HG02798 (cell line): ENCODE results near the gene MDN1.
A peak's percentile ranks its signal among the peaks of the same experiment; 100 is the strongest.
"Not testable (repeated sequence)": the region's sequence is repeated elsewhere in the genome, so short reads cannot be mapped to it uniquely, and the experiment has no call there.

ENCODE experiments used
- ATAC-seq: cut with Tn5 transposase; IDR thresholded peaks from one replicate; pipeline ENCODE4 v1.9.1; 2021; ENCODE audit warnings: mild to moderate bottlenecking; ENCODE audit not compliant: unreplicated experiment, poor library complexity

MDN1 gene

DNA sequence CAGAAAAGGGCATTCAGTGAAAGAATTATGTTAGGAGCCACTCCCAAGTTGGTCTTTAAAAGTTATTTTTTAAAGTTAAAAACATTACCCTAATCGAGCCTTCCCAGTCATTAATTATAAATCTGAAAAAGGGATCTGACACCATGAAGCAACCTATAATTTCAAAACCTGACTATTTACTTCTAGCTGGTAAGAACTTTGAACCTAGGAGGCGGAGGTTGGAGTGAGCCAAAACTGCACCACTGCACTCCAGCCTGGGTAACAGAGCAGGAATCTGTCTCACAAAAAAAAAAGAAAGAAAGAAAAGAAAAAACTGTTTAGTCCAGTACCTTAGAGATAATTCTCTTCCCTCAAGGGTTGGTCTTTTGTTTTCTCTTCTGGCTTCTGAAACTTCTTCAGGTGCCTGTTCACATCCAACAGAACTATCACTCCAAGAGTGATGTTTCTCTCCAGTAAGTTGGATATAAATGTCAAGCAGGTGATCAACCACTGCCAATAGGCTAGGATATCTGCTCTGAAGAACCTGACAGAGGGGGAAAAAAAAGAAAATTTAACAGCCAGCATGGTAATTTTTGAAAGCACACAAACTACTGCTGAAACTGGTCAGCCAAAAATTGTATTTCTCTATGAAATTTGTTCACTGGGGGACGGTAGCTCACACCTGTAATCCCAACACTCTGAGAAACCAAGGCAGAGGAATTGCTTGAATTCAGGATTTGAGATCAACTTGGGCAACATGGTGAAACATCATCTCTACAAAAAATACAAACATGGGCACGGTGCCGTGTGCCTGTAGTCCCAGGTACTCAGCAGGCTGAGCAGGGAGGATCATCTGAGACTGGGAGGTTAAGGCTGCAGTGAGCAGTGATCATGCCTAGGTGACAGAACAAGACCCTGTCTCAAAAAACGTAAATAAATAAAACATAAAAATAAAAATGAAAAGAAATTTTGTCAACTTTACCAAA, 38.2 kb downstream of the MDN1 start:
- no peak for ATAC-seq

DNA sequence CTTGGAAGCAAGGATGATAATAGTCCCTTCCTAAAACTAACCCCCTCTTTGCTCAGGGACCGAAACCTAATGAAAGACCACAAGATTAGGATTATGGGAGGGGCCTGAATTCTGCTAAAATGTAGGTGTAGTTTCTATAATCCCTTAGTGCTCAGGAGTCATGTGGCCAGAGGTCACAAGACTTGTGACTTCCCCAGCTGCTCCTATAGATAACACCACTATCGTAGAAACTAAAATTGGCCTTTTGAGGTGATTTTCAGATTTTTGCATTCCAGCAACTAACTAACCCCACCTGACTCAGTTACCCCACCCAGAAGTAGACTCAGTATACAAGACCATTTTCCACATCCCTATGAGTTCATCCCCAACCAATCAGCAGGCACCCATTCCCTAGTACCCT, 42.1 kb downstream of the MDN1 start:
- no peak for ATAC-seq

DNA sequence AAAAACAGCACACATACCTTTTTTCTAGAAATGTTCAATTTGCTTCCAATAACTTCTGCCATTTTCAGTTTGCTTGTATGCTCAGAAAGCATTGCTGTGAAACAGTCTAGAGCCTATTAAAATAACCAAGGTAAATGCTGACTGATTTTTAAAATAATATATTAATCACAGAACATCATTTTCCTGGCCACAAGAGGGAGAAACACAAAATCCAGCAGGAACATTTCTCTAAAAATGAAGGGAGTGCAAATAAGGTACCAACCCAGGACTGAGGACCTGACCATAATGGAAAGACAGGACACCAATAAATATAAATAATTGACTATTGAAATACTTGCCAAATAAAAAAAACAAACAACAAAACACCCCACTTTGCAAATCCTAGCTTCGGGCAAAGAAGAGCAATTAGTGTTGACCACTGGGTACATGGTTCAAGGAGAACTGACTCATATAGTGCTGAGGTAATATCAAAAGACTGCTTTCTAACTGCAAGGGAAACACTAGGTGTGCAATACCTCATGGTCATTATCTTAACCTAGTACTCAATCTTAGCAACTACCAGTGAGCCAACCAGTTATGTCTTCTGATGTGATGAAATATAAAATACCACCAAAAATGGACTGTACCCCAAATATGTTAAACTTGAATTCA, 42.9 kb downstream of the MDN1 start:
- no peak for ATAC-seq

DNA sequence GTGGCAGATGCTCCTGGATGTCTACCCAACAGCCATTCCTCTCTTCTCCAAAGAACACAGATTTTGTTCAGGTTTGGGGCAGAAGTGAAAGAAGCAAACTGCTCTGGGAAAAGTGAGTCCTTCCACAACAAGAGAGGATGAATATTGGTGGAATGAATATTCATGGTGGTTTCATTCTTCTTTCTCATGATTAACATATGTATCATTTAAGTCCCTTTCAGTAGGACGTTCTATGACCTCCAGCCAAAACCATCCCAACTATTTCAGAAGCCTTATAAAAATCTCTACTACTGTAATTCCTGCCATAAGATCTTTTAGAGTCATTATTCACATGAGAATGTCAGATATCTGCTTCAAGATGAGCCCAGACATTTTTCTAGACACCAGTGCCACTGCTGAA, 44.4 kb downstream of the MDN1 start:
- ATAC-seq, result no peak

DNA sequence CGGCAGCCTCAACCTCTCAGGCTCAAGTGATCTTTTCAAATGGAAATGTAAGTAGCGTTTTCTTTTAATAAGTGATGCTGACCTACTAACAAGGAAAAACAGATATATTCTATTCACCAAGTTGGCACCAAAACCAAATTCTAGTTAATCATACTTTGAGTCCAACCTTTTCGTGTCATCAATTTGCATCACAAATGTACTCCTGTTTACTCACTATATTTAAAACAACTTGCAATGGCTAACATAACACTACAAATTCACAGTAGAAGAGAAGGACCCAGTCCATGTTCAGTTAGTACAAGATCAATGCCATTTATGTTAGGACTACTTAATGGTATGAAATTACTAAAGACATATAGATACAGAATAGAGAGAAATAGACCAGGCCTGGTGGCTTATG, 50.0 kb downstream of the MDN1 start:
- ATAC-seq, result no peak

DNA sequence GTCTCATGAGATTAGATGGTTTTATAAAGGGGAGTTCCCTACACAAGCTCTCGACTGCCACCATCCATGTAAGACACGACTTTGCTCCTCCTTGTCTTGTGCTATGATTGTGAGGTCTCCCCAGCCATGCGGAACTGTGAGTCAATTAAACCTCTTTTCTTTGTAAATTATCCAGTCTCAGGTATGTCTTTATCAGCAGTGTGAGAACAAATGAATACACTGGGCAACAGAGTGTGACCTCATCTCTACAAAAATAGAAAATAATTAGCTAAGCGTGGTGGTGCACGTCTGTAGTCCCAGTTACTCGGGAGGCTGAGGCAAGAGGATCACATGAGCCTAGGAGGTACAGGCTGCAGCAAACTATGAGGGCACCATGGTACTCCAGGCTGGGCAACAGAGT, 51.3 kb downstream of the MDN1 start:
- no peak for ATAC-seq

DNA sequence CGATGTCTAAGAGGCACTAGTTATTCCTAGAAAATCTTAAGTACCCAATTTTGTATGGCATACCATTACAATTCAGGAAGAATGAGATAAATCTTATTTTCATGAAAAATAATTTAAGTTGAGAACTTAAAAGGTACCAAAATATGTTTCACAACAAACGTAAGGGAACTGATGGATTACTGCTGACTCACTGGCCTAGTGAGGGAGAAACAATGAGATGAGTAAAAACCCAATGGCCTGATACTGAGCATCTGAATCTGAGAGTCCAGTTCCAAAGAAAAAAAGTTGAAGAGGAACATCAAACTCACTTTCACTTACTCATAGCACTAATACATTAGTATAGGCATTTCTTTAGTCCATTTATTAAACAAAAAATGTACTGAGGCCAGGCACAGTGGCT, 56.0 kb downstream of the MDN1 start:
- no peak for ATAC-seq

DNA sequence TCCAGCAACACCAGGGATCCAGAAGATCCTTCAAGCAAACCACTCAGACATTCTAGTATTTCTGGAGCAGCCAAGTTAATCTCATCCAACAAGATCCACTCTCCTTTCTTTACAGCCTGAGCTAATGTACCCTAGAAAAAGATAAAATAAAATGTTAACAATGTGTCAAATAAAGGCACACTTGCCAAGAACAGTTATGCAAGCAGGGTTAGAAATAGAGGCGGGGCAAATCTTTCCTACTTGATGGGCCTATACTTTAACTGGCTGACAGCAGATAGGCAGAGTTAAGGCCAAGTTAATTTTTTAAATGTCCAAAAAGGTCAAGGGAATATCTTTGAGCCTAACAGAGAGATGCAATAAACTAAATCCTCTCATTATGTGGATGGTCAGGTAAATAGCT, 60.8 kb downstream of the MDN1 start:
- no peak for ATAC-seq

DNA sequence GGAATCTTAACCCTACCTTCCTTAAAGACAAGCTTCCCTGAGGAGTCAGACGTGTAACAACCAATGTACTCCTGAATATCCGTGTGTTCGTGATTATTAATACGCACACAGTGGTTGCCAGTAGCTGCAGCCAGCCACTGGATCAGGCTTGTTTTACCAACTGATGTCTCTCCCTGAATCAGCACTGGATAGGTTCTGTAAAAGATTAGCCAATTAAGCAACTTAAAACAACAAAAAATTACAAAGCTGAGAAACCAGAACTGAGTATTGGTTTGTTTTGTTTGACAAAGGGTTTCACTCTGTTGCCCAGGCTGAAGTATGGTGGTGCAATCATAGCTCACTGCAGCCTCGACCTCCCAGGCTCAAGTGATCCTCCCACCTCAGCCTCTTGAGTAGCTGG, 69.3 kb downstream of the MDN1 start:
- no peak for ATAC-seq

DNA sequence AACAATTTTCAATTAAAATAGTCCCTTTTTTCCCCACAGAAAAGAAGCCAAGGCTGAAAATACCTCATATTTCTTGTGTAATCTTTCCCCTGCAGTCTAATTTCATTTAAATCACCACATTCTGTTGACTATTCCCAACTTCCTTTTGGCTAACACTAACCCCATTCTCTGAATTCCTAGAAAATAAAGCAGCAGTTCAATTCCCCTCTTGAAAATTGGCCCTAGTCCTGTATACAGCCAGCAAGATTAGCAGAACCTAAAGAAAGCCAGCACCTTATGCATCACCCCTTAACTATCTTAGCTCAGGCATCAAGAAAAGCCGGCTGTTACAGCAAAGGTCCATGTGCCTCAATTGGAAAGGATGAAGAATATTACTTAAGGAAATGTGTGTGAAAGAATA, 69.7 kb downstream of the MDN1 start:
- no peak for ATAC-seq

DNA sequence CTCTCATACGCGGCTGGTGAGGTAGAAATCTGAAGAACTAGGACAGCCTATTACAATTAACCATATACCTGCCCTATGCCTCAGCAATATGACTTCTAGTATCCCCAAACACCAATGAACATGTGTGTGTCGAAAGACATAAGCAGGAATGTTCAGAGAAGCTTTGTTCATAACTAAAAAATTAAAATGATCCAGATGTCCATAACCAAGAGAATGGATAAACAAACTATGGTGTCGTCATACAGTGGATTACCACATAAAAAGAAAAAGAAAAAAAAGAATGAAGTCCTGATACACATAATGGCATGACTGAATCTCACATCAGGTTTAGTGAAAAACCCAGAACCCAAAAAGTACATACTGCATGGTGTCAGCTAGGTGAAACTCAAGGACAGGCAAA, 73.9 kb downstream of the MDN1 start:
- ATAC-seq, result no peak

DNA sequence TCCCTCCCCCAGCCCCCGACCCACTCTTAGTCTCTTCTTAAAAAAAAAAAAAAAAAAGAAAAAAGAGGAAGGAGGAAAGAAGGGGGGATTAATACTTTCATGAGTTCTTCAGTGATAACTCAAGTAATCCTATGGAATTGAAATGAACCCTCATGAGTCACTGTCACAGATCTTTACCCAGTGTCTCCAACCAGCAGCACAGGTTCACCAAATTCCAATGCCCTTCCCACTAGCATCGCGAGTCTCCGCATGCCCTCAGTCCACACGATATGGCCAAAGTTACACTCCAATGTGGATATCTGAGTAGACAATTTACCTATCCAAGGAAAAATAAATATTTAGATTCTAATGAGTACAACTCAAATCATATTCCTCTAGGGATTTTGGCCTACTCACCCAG, 74.5 kb downstream of the MDN1 start:
- no peak for ATAC-seq

DNA sequence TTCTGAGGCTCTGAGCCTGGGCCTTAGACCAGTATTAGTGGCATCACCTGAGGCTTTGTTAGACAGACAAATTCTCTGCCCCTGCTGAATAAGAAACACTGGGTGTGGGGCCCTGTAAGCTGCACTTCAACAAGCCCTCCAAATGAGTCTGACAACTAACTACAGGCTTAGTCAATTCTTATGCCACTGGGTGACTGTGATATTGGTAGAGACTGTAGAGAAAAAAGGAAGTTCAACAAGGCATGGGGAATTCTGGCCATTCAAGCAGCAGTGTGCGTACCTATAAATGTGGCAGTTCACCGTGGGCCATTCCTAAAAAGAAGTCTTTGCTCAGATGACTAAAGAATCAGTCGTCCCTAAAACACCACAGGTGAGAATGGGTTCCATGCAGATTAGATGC, 82.7 kb downstream of the MDN1 start:
- no peak for ATAC-seq

DNA sequence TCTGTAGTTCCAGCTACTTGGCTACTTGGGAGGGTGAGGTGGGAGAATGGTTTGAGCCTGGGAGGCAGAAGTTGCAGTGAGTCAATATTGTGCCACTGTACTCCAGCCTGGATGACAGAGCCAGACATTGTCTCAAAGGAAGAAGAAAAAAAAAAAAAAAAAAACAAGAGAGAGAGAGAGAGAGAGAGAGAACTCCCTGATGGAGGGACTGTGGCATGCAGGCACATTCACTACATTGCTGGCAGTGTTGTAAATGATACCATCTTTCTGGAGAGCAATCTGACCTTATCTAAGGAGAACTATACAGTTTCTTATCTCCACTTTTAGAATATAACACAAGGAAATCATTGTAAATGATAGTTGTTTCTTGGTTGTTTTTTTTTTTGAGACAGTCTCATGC, 85.1 kb downstream of the MDN1 start:
- ATAC-seq, result no peak

DNA sequence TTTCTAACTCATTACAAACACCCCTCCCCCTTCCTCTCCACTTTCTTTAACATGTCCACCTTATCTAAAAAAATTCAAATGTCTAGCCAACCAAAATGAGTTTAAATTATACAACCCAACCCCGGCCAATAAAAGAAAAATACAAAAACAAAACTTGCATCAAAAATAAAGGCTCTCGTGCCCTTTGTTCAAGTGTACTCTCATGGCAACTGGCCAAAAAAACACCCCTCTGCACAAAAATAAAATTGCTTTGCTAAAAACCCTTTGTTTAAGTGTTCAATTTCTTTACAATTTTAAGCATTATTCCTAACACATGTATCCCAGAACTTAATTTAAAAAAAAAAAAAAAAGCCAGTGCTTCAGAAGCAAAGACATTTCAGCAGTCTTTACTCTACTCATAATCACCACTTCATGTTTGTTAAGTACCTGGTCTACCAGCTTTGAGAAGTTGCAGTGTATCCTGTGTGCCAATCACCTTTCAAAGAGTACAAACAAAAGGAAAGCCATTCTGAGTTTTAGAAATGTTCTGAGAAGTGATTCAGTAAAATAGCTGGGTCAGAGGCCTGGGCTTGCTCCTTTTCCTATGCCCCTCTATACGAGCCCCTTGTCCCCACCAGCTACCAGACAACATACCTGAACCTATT, 87.5 kb downstream of the MDN1 start:
- ATAC-seq, result no peak

DNA sequence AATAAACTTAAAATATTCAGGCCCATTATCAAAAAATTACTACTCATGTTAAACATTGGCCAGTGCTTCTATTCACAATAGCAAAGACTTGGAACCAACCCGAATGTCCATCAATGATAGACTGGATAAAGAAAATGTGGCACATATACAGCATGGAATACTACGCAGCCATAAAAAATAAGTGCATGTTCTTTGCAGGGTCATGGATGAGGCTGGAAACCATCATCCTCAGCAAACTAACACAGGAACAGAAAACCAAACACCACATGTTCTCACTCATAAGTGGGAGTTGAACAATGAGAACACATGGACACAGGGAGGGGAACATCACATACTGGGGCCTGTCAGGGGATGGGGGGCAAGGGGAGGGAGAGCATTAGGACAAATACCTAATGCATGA, 88.3 kb downstream of the MDN1 start:
- not testable (repeated sequence) for ATAC-seq

DNA sequence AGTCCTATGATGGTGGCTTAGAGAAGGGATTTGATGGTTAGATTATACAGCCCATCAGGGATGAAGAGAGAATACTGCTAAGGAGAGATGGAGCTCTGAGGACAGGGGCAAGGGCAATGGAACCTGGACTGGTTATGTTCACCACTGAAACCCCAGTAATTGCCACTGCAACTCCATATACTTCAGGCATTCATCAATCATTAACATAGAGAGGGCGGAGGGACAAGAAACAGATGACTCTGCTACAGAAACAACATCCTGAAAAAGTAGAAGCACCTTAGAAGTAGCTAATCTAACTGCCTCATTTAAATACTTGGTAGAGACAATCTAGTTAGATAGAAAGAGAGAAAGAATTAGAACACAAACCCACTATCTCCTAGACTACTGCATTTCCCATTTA, 89.8 kb downstream of the MDN1 start:
- ATAC-seq, result peak; percentile 83

DNA sequence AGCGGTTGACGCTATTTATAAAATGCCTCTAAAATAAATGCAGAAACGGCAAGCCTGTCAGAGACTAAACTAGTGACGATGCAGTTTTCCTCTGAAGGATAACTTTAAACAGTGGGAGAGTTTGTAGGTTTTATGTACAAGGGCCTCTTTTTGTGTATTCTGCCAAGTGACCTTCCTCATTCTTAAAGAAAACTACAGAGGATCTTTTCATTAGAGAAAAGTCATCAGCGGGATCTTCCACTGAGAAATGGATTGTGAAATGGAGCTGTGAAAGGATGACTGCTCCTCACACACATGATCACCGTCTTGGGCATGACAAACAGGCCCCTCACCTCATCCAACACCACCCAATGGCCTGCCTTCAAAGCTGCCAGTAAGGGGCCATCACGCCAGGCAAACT, 92.1 kb downstream of the MDN1 start:
- no peak for ATAC-seq

DNA sequence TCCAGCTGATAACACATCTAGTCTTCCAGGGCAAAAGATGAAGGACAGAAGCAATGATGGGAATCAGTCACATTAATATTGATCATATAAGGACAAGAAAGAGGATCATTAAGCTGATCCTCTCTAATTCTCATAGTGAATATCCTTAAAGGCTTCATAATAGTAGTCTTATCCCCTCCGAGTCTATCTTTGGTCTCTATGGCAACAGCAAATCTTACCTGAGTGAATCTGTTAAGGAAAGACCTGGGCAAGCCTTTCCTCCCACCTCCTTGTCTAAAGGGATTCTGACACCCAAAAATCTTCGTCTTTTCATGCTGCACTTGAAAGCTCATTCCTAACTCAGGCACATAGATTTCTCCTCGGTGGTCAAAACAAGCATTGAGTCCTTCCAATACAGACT, 94.6 kb downstream of the MDN1 start:
- ATAC-seq, result no peak

DNA sequence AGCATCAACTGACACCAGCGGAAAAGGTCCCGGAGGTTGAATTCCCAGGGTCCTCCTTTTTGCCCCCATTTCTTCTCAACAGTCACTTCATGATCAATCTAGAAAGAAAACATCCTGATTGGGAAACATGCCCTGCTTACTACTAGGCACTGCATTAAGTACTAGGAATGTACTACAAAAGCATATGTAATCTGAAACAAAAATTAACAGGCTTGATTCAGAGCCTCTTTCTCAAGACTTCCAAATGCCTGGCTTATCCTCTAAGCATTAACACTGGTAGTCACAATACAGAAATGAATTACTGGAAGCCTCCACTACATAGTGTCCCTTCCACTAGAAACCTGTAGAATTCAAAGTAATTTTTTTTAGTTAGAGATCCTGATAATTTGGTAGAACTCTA, 96.5 kb downstream of the MDN1 start:
- ATAC-seq, result no peak

DNA sequence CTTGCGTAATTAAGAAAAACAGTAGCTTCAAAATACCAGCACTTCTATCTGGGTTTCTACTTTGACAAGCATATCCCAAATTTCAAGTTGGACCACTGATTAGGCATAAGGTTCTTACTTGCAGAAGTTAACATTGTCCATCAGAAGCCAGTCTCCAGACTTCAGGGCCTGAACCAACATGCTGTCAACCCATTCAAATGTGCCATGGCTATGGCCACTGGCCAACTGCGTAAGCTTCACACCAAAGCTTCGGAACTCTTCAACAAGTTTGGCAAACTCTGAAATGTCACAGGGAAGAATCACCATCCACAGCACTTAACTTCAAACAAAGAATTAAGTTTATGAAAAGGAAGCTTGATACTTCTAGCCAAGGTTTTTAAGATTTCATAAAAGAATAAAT, 103.1 kb downstream of the MDN1 start:
- no peak for ATAC-seq
